HUES64 (cell line): ENCODE measurements around the gene ZNF775.
A peak's percentile ranks its signal among the peaks of the same experiment; 100 is the strongest.

ENCODE experiments used
- H3K27ac ChIP-seq: 2 replicates; pipeline ENCODE4 v1.7.0; 2013; ENCODE audit warnings: low read depth, low read length, inconsistent platforms
- H3K27me3 ChIP-seq: 2 replicates; pipeline ENCODE4 v1.6.1; 2013; ENCODE audit warnings: mild to moderate bottlenecking, low read length; ENCODE audit not compliant: insufficient read depth
- H3K36me3 ChIP-seq: 2 replicates; pipeline ENCODE4 v1.6.1; 2013; ENCODE audit warnings: mild to moderate bottlenecking, low read length; ENCODE audit not compliant: insufficient read depth
- H3K4me1 ChIP-seq: 2 replicates; pipeline ENCODE4 v1.6.1; 2013; ENCODE audit warnings: mild to moderate bottlenecking, low read length, moderate library complexity; ENCODE audit not compliant: insufficient read depth
- H3K4me3 ChIP-seq: 2 replicates; pipeline ENCODE4 v1.5.1; 2013; ENCODE audit warnings: mild to moderate bottlenecking, low read length, moderate library complexity
- H3K9ac ChIP-seq: 2 replicates; pipeline ENCODE4 v1.6.1; 2013; ENCODE audit warnings: mild to moderate bottlenecking, low read depth, low read length
- H3K9me3 ChIP-seq: 2 replicates; pipeline ENCODE4 v1.6.1; 2013; ENCODE audit warnings: low read depth, low read length; ENCODE audit not compliant: insufficient read depth
- WGBS: fragments of 150-250, 120-280 bp; methylation state at CpG from one replicate; pipeline ENCODE4 v1.1.7; 2013; ENCODE audit warnings: missing lambda C conversion rate; 5-methylcytosine and 5-hydroxymethylcytosine counted together

ZNF775 gene

DNA sequence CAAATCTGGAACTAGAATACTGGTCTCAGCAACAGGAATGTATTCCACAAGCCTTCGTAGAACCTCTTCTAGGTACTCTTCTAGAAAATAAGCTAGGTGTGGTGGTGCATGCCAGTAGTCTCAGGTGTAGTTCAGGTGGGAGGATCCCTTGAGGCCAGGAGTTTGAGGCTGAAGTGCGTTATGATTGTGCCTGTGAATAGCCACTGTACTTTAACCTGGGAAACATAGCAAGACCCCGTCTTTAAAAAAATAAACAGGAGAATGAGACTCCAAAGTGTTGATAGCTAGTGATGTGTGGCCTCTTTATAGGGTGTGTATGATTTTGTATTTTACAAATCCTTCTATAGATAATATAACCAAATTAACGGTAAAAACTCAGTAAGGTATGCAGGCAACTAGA, 1.5 kb upstream of the ZNF775 start:
- Histone ChIP-seq H3K9me3 (no peaks in the 10 kb centered on the region), H3K27me3 (no peaks in the 10 kb centered on the region), H3K4me1 (peaks cover 58% of the 10 kb centered on the region), H3K27ac (peak overlapping the region; percentile 99), H3K4me3 (peak overlapping the region; percentile 77; the same call in 1 of the 2 replicates), H3K9ac (no peak overlapping the region), H3K36me3 (peaks cover 21% of the 10 kb centered on the region)
- 80% methylated on average over 3 of the region's 4 CpGs for WGBS

DNA sequence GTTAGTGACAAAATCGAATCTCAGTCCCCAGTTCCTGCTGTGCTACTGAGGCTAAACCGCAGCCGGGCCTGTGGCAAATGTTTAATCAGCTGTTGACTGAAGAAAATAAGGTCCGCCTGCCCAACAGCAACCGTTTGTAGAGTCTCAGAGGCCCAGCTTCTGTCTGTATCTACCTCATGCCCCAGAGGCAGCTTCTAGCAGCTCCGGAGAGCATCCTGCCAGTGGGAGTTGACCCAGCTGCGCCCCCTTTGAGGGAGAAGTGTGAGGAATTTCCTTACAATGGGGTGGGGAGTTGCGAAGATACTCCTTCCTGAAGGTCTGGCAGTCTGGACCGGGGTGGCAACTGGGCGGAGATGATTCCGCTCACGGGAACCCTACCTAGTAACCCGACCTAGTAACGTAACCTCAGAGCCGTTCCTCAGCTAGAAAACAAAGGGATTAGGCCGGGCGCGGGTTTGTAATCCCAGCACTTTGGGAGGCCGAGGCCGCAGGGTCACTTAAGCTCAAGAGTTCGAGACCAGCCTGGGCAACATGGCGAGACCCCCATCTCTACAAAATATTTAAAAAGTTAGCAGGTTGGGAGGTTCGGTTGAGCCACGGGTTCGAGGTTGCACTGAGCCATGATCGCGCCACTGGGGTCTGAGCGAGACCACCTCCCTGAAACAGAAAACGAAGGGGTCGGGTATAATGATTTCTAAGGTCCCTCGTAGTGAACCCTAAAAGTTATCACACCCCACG, 846 bp upstream of the ZNF775 start:
- Histone ChIP-seq H3K36me3 (peaks cover 14% of the 10 kb centered on the region), H3K27me3 (no peaks in the 10 kb centered on the region), H3K27ac (peak overlapping the region; percentile 99), H3K9me3 (no peaks in the 10 kb centered on the region), H3K4me1 (peaks cover 62% of the 10 kb centered on the region), H3K4me3 (peak overlapping the region; percentile 77), H3K9ac (peak overlapping the region; percentile 94)
- 7% methylated on average over 32 of the region's 32 CpGs for WGBS

DNA sequence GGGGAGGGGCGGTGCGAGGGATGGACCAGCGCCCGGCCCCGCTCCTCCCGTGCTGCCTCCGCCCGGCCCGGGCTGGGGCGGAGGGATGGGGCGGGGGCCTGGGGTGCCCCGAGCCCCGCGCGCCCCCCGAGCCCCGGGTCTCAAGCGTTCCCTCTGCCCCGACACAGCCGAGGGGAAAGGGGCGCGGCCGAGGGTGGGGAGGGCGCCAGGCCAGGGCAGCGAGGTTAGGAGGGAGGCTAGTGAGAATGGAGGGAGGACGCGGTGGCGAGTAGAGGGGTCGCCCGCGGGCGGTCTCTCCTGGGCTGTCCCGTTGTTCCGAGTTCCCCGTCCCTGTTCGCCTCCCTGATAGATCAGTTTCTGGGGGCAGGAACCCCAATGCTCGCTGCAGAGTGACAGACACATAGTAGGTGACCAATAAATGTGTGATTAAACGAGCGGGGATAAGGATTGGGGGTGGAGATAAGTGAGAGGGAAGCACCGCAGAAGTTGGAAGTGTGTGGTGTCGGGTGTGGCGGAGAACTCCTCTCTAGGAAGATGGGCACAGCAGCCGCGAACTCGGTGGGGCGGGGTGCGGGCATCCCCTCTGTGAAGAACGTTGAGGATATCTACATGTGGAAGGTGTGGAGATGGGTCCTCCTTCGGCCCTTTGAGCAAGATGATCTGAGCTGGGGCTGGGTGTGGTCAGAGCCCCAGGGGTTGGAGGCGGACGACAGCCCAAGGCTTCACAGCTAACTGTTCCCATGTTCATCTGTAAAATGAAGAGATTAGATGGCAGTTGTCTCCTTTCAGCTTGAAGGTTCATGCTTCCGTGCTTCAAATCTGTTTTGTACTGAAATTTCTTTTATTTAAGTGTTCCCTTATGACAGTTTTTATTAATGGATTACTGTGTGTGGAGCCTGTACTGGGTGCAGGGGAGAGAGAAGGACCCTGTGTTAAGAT, 580 bp downstream of the ZNF775 start:
- under 1% methylated on average over 52 of the region's 52 CpGs for WGBS
- Histone ChIP-seq H3K27ac (peak overlapping the region; percentile 91), H3K36me3 (peaks cover under 1% of the 10 kb centered on the region; the same call in 1 of the 2 replicates), H3K4me3 (peak overlapping the region; percentile 77), H3K27me3 (no peaks in the 10 kb centered on the region), H3K9ac (peak overlapping the region; percentile 80), H3K4me1 (peaks cover 68% of the 10 kb centered on the region), H3K9me3 (no peaks in the 10 kb centered on the region)

GRCh38 chr7:150380463-150380862, 1.3 kb downstream of the ZNF775 start:
- Histone ChIP-seq H3K4me1 (peaks cover 76% of the 10 kb centered on the region), H3K27ac (no peak overlapping the region), H3K9me3 (no peaks in the 10 kb centered on the region), H3K4me3 (peak overlapping the region; percentile 77), H3K27me3 (no peaks in the 10 kb centered on the region), H3K9ac (peak overlapping the region; percentile 80; the same call in 1 of the 2 replicates), H3K36me3 (peaks cover 1% of the 10 kb centered on the region; the same call in 1 of the 2 replicates)
- WGBS: 64% methylated on average over 11 of the region's 11 CpGs

DNA sequence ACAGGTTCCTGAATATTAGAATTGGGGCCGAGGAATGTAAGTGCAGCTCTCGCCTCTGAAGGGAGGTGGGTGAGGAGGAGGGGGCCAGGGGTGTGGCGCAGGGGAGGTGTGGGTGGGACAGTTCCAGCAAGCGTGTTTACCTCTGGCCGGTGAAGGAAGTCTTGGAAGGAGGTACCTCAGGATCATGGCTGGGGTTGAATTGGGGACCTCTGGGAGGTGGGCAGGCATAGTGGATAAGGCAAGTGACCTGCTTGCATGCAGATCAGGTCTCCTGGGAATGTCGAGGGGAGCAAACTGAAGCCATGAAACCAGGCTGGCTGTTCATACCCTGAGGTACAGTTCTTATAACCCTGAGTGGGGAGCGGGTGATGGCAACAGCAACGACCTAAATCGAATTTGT, 2.0 kb downstream of the ZNF775 start:
- Histone ChIP-seq H3K36me3 (peaks cover 5% of the 10 kb centered on the region; the same call in 1 of the 2 replicates), H3K4me1 (peaks cover 77% of the 10 kb centered on the region), H3K9ac (no peak overlapping the region), H3K4me3 (peak overlapping the region; percentile 77; the same call in 1 of the 2 replicates), H3K27me3 (no peaks in the 10 kb centered on the region), H3K27ac (no peak overlapping the region), H3K9me3 (no peaks in the 10 kb centered on the region)
- 64% methylated on average over 9 of the region's 9 CpGs for WGBS

DNA sequence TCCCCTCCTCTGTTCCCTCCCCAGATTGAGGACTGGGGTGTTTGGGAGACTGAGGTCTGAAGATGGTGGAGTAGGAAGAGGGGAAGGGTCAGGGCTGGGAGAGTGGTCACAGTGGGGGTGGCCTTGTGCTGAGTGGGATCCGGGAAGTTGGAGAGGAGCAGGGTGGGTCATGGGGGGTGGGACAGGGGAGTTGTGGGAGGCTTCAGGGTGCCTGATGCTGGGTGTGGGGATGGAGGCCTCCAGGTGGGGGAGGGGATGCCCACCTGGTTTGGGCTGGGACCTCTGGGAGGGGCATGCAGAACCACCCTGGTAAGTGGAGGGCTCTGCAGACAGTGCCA, 2.6 kb downstream of the ZNF775 start:
- Histone ChIP-seq H3K4me1 (peaks cover 76% of the 10 kb centered on the region), H3K9ac (no peak overlapping the region), H3K4me3 (no peak overlapping the region), H3K27me3 (no peaks in the 10 kb centered on the region), H3K9me3 (no peaks in the 10 kb centered on the region), H3K36me3 (peaks cover 5% of the 10 kb centered on the region; the same call in 1 of the 2 replicates), H3K27ac (no peak overlapping the region)
- 100% methylated on average over 1 of the region's 1 CpG for WGBS

- H3K9me3 ChIP-seq: no peaks in the 10 kb centered on the region
- peaks cover 71% of the 10 kb centered on the region for H3K4me1 ChIP-seq
- no peaks in the 10 kb centered on the region for H3K27me3 ChIP-seq
- WGBS: 88% methylated on average over 20 of the region's 20 CpGs
- H3K27ac ChIP-seq: no peak overlapping the region
- no peak overlapping the region for H3K4me3 ChIP-seq
- H3K36me3 ChIP-seq: peaks cover 5% of the 10 kb centered on the region; the same call in 1 of the 2 replicates
- H3K9ac ChIP-seq: no peak overlapping the region
Observed at GRCh38 chr7:150382123-150382843, 3.2 kb downstream of the ZNF775 start.

DNA sequence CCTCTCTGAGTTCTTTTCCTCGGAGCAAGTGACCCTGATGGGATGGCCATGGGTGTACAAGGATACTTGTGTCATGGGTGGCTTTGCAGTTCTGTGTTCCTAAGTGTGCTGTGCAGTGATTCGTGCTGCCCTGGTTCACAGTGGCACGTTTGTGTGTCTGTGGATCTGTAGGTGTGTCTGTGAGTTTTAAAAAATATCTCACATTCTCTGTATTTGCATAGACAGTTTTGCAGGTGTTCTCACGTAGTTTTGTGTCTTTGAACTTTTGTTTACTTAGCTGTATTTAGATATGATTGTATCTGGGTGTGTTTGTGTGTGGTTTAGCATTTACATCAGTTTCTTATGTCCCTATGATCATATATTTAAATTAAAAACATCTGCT, 3.7 kb downstream of the ZNF775 start:
- no peaks in the 10 kb centered on the region for H3K9me3 ChIP-seq
- 88% methylated on average over 4 of the region's 4 CpGs for whole genome bisulfite sequencing
- no peak overlapping the region for H3K27ac ChIP-seq
- H3K4me3 ChIP-seq: no peak overlapping the region
- no peaks in the 10 kb centered on the region for H3K27me3 ChIP-seq
- peaks cover 66% of the 10 kb centered on the region for H3K4me1 ChIP-seq
- H3K9ac ChIP-seq: no peak overlapping the region
- H3K36me3 ChIP-seq: peaks cover 5% of the 10 kb centered on the region; the same call in 1 of the 2 replicates

- no peaks in the 10 kb centered on the region for H3K9me3 ChIP-seq
- peaks cover 8% of the 10 kb centered on the region; the same call in 1 of the 2 replicates for H3K36me3 ChIP-seq
- WGBS: 24% methylated on average over 22 of the region's 22 CpGs
- H3K4me3 ChIP-seq: peak overlapping the region; percentile 27
- peaks cover 59% of the 10 kb centered on the region for H3K4me1 ChIP-seq
- H3K27ac ChIP-seq: peak overlapping the region; percentile 92
- no peaks in the 10 kb centered on the region for H3K27me3 ChIP-seq
- H3K9ac ChIP-seq: peak overlapping the region; percentile 75
Observed at GRCh38 chr7:150383710-150384397, 4.7 kb downstream of the ZNF775 start.
